HL-60 (cell line): ENCODE results near the gene KRTAP5-6.

Experiments used
- DNase-seq, 2 experiments: peaks; one replicate each; pipeline ENCODE4 v3.0.0-alpha.2; 2010 to 2020; ENCODE audit warnings: low read depth in 1 of 2, low spot score in 1 of 2
- H3K27ac ChIP-seq: fragments of 250-450 bp; sonication (Bioruptor Pico); replicated peaks from 2 replicates; pipeline ENCODE4 v1.5.1; 2020; ENCODE audit warnings: mild to moderate bottlenecking, moderate library complexity
- H3K27me3 ChIP-seq: fragments of 250-450 bp; sonication (Bioruptor Pico); 2 replicates; pipeline ENCODE4 v1.5.1; 2021; ENCODE audit warnings: mild to moderate bottlenecking, moderate library complexity; ENCODE audit not compliant: insufficient read depth, poor library complexity, severe bottlenecking
- H3K4me3 ChIP-seq: replicated peaks from 2 replicates; pipeline ENCODE4 v1.5.1; 2011; ENCODE audit warnings: mild to moderate bottlenecking, control low read depth, low read length; ENCODE audit not compliant: insufficient read depth
- GABPA ChIP-seq: IDR thresholded peaks from 2 replicates; pipeline ENCODE4 v1.6.1; 2012; ENCODE audit warnings: low read depth
- POLR2AphosphoS5 ChIP-seq: IDR thresholded peaks from 2 replicates; pipeline ENCODE4 v1.6.1; 2012; ENCODE audit warnings: low read depth
- SPI1 ChIP-seq: IDR thresholded peaks from 2 replicates; pipeline ENCODE4 v1.6.1; 2012; ENCODE audit warnings: low read depth, mild to moderate bottlenecking, borderline replicate concordance
- TF ChIP-seq, protein P1 (sequence below): IDR thresholded peaks from 2 replicates; pipeline ENCODE4 v1.6.1; 2012; ENCODE audit warnings: low read depth; ENCODE audit not compliant: insufficient replicate concordance
- TF ChIP-seq, protein P2 (sequence below): IDR thresholded peaks from one replicate; pipeline ENCODE4 v1.5.1; 2011; ENCODE audit warnings: low read length, control low read depth, inconsistent platforms; ENCODE audit not compliant: insufficient read depth

KRTAP5-6 gene

DNA sequence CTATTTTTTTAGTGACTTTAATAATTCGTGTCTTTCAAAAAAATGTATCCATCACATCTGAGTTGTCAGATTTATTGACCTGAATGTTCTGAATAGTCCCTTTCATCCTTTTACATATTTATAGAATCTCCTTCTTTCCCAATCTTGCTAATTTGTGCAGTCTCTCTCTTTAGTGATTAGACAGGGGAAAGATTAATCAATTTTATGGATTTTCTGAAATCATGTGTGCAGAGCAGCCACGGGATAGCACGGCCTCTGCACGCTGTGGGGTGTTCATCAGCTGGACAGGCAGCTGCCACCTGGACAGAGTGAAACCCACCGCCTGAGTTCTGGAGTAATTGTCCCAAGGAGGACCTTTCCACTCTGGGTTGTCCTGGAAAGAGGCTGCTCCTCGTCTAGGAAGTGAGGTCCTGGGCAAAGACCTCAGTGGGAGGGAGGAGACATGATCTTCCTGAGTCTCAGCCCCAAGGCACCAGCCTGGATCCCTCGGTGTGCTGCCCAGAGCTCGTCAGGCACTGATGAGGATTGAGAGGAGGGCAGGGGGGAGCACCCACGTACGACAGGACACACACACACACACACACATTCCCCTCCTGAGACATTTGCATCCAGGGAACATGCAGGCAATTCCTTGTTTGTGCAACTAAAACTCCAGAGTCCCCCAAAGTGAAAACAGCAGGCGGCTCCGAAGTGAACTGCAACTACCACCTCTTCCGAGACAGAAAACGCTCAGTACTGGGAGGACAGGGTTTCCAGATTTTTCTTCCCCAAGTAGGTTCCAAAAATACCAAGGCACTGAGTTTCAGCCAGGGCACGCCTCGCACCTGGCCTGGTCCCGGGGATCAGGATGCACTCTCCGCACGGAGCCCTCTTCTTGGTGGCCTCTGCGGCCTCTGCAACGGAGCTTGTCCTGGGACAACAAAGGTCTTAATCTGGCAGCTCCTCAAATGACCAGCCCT lies 22.5 kb upstream of the KRTAP5-6 start:
- Histone ChIP-seq H3K27ac (no peak overlapping the region), H3K4me3 (no peak overlapping the region), H3K27me3 (peaks cover 49% of the 10 kb centered on the region)
- DNase-seq = no peak
- TF ChIP-seq POLR2AphosphoS5 (no peak), SPI1 (no peak), GABPA (no peak)
- TF ChIP-seq, protein P1, sequence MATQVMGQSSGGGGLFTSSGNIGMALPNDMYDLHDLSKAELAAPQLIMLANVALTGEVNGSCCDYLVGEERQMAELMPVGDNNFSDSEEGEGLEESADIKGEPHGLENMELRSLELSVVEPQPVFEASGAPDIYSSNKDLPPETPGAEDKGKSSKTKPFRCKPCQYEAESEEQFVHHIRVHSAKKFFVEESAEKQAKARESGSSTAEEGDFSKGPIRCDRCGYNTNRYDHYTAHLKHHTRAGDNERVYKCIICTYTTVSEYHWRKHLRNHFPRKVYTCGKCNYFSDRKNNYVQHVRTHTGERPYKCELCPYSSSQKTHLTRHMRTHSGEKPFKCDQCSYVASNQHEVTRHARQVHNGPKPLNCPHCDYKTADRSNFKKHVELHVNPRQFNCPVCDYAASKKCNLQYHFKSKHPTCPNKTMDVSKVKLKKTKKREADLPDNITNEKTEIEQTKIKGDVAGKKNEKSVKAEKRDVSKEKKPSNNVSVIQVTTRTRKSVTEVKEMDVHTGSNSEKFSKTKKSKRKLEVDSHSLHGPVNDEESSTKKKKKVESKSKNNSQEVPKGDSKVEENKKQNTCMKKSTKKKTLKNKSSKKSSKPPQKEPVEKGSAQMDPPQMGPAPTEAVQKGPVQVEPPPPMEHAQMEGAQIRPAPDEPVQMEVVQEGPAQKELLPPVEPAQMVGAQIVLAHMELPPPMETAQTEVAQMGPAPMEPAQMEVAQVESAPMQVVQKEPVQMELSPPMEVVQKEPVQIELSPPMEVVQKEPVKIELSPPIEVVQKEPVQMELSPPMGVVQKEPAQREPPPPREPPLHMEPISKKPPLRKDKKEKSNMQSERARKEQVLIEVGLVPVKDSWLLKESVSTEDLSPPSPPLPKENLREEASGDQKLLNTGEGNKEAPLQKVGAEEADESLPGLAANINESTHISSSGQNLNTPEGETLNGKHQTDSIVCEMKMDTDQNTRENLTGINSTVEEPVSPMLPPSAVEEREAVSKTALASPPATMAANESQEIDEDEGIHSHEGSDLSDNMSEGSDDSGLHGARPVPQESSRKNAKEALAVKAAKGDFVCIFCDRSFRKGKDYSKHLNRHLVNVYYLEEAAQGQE = no peak
- TF ChIP-seq, protein P2, sequence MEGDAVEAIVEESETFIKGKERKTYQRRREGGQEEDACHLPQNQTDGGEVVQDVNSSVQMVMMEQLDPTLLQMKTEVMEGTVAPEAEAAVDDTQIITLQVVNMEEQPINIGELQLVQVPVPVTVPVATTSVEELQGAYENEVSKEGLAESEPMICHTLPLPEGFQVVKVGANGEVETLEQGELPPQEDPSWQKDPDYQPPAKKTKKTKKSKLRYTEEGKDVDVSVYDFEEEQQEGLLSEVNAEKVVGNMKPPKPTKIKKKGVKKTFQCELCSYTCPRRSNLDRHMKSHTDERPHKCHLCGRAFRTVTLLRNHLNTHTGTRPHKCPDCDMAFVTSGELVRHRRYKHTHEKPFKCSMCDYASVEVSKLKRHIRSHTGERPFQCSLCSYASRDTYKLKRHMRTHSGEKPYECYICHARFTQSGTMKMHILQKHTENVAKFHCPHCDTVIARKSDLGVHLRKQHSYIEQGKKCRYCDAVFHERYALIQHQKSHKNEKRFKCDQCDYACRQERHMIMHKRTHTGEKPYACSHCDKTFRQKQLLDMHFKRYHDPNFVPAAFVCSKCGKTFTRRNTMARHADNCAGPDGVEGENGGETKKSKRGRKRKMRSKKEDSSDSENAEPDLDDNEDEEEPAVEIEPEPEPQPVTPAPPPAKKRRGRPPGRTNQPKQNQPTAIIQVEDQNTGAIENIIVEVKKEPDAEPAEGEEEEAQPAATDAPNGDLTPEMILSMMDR = no peak

DNA sequence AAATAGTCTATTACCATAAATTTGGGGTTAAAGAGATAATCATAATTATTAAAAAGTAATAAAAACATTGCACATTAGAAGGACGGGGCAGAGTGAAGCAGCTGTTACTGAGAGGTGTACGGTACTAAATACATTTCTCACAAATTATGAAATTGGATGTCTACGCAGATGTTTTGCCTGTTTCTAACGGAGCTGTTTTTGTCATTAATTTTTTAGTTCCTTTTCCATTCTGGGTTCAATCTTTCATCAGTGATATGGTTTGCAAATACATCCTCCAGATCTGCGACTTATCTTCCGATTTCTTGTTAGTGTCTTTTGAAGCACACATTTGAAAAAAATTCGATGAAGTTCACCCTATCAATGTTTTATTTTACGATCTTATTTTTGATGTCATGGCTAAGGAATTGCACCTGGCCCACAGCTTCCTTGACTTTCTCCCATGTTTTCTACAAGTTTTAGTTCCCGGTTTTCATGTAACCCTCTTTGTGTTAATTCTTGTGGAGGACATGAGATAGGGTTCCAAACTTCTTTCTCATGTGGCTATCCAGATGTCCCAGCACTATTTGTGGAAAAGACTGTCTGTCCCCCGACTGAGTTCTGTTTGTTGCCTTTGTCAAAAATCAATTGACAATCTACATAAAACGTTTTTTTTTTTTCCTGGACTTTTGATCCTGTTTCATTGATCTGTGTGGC lies 21.3 kb upstream of the KRTAP5-6 start:
- TF ChIP-seq, protein P2 = no peak
- no peak for TF ChIP-seq POLR2AphosphoS5
- no peak for TF ChIP-seq GABPA
- TF ChIP-seq, protein P1 = no peak
- TF ChIP-seq SPI1 = no peak
- H3K27me3 ChIP-seq = peaks cover 47% of the 10 kb centered on the region

DNA sequence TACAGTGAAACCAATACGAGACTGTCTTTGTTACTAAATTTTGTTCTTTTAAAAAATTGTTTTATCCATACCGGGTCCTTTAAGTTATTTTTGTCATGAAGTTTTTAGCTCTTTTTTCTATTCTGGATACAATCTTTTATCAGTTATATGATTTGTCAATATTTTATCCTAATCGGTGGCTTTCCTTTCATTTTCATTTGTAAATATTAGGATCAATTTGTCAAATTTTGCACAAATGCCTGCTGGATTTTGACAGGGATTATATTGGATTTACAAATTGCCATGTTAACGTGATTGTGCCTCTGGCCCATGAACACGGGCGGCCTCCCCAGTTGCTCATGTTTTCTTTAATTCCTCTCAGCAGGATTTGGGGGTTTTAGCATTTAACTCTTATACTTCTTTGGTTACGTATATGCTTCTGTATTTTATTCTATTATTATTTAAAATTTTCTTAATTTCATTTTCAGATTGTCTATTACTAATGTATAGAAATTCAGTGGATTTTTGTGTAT lies 20.7 kb upstream of the KRTAP5-6 start:
- H3K4me3 ChIP-seq = no peak overlapping the region
- no peak for DNase-seq
- H3K27ac ChIP-seq = no peak overlapping the region
- H3K27me3 ChIP-seq = peaks cover 47% of the 10 kb centered on the region
- TF ChIP-seq SPI1 = no peak
- TF ChIP-seq, protein P1 = no peak
- TF ChIP-seq, protein P2 = no peak
- no peak for TF ChIP-seq POLR2AphosphoS5
- no peak for TF ChIP-seq GABPA

More for the DNA sequence above, 21.3 kb upstream of the KRTAP5-6 start:
- no peak for DNase-seq
- no peak overlapping the region for H3K4me3 ChIP-seq
- no peak overlapping the region for H3K27ac ChIP-seq
